ENCODE results near the gene SFXN5. TPM values are rescaled to one million over a fixed set of nuclear protein-coding genes. Genes with fewer than 3 reads are reported as not detected.

SFXN5 gene
- total RNA-seq, 1 donor from 2014 or later, result 14.9 TPM

GRCh38 chr2:72989770-72990556 is 81.5 kb downstream of the SFXN5 start:
- H3K4me1 ChIP-seq (ENCODE audit: insufficient read depth, low read length), result peaks cover 2% of the 10 kb centered on the region
- H4K20me1 ChIP-seq (ENCODE audit: insufficient read depth, low read length), result peaks cover 11% of the 10 kb centered on the region
- no peak overlapping the region for H3K9ac ChIP-seq (ENCODE audit: low read length)
- Mint-ChIP-seq H3K4me3 (ENCODE audit: unreplicated experiment) (no peak overlapping the region), H3K9me3 (ENCODE audit: unreplicated experiment) (no peaks in the 10 kb centered on the region), H3K36me3 (ENCODE audit: low read depth, unreplicated experiment) (peaks cover 7% of the 10 kb centered on the region), H3K27me3 (ENCODE audit: low read depth, unreplicated experiment) (peaks cover 4% of the 10 kb centered on the region), H3K27ac (ENCODE audit: unreplicated experiment) (no peak overlapping the region), H3K4me1 (ENCODE audit: low read depth, unreplicated experiment) (peaks cover 4% of the 10 kb centered on the region)
- no peak overlapping the region for H3K4me2 ChIP-seq (ENCODE audit: low read length)
- H2AFZ ChIP-seq (ENCODE audit: low read depth, low read length), result no peak overlapping the region
- H3K4me3 ChIP-seq (ENCODE audit: insufficient read depth, low read depth, low read length), result no peak overlapping the region
- H3K27me3 ChIP-seq (ENCODE audit: insufficient read depth, low read length), result no peaks in the 10 kb centered on the region
- no peaks in the 10 kb centered on the region for H3K9me3 ChIP-seq (ENCODE audit: insufficient read depth, low read depth, low read length)
- H3K79me2 ChIP-seq (ENCODE audit: insufficient read depth, low read length), result no peaks in the 10 kb centered on the region
- FAIRE-seq (no peak), DNase-seq (ENCODE audit: low read depth) (peak; percentile 42)
- no peak for TF ChIP-seq CTCF (IDR thresholded peaks at IDR 0.05; ENCODE audit: insufficient read depth, low read depth, low read length)
- no peak for TF ChIP-seq EZH2 (IDR thresholded peaks at IDR 0.05; ENCODE audit: insufficient read depth, low read length)
- no peaks in the 10 kb centered on the region for H3K36me3 ChIP-seq (ENCODE audit: insufficient read depth, low read length)
- no peak overlapping the region for H3K27ac ChIP-seq (ENCODE audit: low read depth, low read length)

GRCh38 chr2:72988726-72989273 is 82.7 kb downstream of the SFXN5 start:
- Histone ChIP-seq H3K4me3 (ENCODE audit: insufficient read depth, low read depth, low read length) (no peak overlapping the region), H2AFZ (ENCODE audit: low read depth, low read length) (no peak overlapping the region), H3K36me3 (ENCODE audit: insufficient read depth, low read length) (no peaks in the 10 kb centered on the region), H3K9ac (ENCODE audit: low read length) (no peak overlapping the region), H3K79me2 (ENCODE audit: insufficient read depth, low read length) (no peaks in the 10 kb centered on the region), H3K27me3 (ENCODE audit: insufficient read depth, low read length) (no peaks in the 10 kb centered on the region), H3K9me3 (ENCODE audit: insufficient read depth, low read depth, low read length) (no peaks in the 10 kb centered on the region), H4K20me1 (ENCODE audit: insufficient read depth, low read length) (peaks cover 11% of the 10 kb centered on the region), H3K4me1 (ENCODE audit: insufficient read depth, low read length) (peaks cover 2% of the 10 kb centered on the region), H3K4me2 (ENCODE audit: low read length) (no peak overlapping the region), H3K27ac (ENCODE audit: low read depth, low read length) (no peak overlapping the region)
- Mint-ChIP-seq H3K27me3 (ENCODE audit: low read depth, unreplicated experiment) (no peaks in the 10 kb centered on the region), H3K27ac (ENCODE audit: unreplicated experiment) (no peak overlapping the region), H3K9me3 (ENCODE audit: unreplicated experiment) (no peaks in the 10 kb centered on the region), H3K36me3 (ENCODE audit: low read depth, unreplicated experiment) (peaks cover 11% of the 10 kb centered on the region), H3K4me1 (ENCODE audit: low read depth, unreplicated experiment) (peaks cover 4% of the 10 kb centered on the region), H3K4me3 (ENCODE audit: unreplicated experiment) (no peak overlapping the region)
- FAIRE-seq (no peak), DNase-seq (ENCODE audit: low read depth) (no peak)
- TF ChIP-seq EZH2 (IDR thresholded peaks at IDR 0.05; ENCODE audit: insufficient read depth, low read length), result no peak
- no peak for TF ChIP-seq CTCF (IDR thresholded peaks at IDR 0.05; ENCODE audit: insufficient read depth, low read depth, low read length)

GRCh38 chr2:72988041-72988440 is 83.5 kb downstream of the SFXN5 start:
- Histone ChIP-seq H4K20me1 (ENCODE audit: insufficient read depth, low read length) (peaks cover 11% of the 10 kb centered on the region), H3K36me3 (ENCODE audit: insufficient read depth, low read length) (no peaks in the 10 kb centered on the region), H3K9ac (ENCODE audit: low read length) (no peak overlapping the region), H3K4me1 (ENCODE audit: insufficient read depth, low read length) (no peaks in the 10 kb centered on the region), H3K27me3 (ENCODE audit: insufficient read depth, low read length) (no peaks in the 10 kb centered on the region), H3K4me2 (ENCODE audit: low read length) (no peak overlapping the region), H3K79me2 (ENCODE audit: insufficient read depth, low read length) (no peaks in the 10 kb centered on the region), H3K9me3 (ENCODE audit: insufficient read depth, low read depth, low read length) (no peaks in the 10 kb centered on the region), H3K27ac (ENCODE audit: low read depth, low read length) (no peak overlapping the region), H3K4me3 (ENCODE audit: insufficient read depth, low read depth, low read length) (no peak overlapping the region), H2AFZ (ENCODE audit: low read depth, low read length) (no peak overlapping the region)
- H3K4me1 Mint-ChIP-seq (ENCODE audit: low read depth, unreplicated experiment), result peaks cover 4% of the 10 kb centered on the region
- no peak overlapping the region for H3K27ac Mint-ChIP-seq (ENCODE audit: unreplicated experiment)
- peaks cover 13% of the 10 kb centered on the region for H3K36me3 Mint-ChIP-seq (ENCODE audit: low read depth, unreplicated experiment)
- H3K27me3 Mint-ChIP-seq (ENCODE audit: low read depth, unreplicated experiment), result no peaks in the 10 kb centered on the region
- TF ChIP-seq EZH2 (IDR thresholded peaks at IDR 0.05; ENCODE audit: insufficient read depth, low read length), result no peak
- TF ChIP-seq CTCF (IDR thresholded peaks at IDR 0.05; ENCODE audit: insufficient read depth, low read depth, low read length), result no peak
- FAIRE-seq (no peak), DNase-seq (ENCODE audit: low read depth) (no peak)
- no peaks in the 10 kb centered on the region for H3K9me3 Mint-ChIP-seq (ENCODE audit: unreplicated experiment)
- H3K4me3 Mint-ChIP-seq (ENCODE audit: unreplicated experiment), result no peak overlapping the region
